Astrocyte (in vitro differentiated cells and primary cell): ENCODE measurements around the gene C3orf33. TPM values are rescaled to one million over a fixed set of nuclear protein-coding genes. Genes with fewer than 3 reads are reported as not detected.

Experiments used
- DNase-seq: peaks from one replicate; pipeline ENCODE4 v3.0.0-alpha.2; 2010; ENCODE audit warnings: low read depth
- FAIRE-seq: peaks from 2 replicates; lab custom pipeline; 2011; peaks lifted over from hg19 to GRCh38; lab: Jason Lieb, UNC
- H2AFZ ChIP-seq: 2 replicates; pipeline ENCODE4 v1.6.0; 2012; ENCODE audit warnings: low read depth, low read length, inconsistent platforms
- H3K27ac ChIP-seq: 2 replicates; pipeline ENCODE4 v1.5.1; 2011; ENCODE audit warnings: low read depth, low read length, inconsistent platforms
- H3K27me3 ChIP-seq: 2 replicates; pipeline ENCODE4 v1.6.0; 2011; ENCODE audit warnings: low read length, inconsistent platforms; ENCODE audit not compliant: insufficient read depth
- H3K36me3 ChIP-seq: 2 replicates; pipeline ENCODE4 v1.5.1; 2011; ENCODE audit warnings: low read length, inconsistent platforms; ENCODE audit not compliant: insufficient read depth
- H3K4me1 ChIP-seq: 2 replicates; pipeline ENCODE4 v1.5.1; 2011; ENCODE audit warnings: low read length, inconsistent platforms; ENCODE audit not compliant: insufficient read depth
- H3K4me2 ChIP-seq: 2 replicates; pipeline ENCODE4 v1.6.0; 2012; ENCODE audit warnings: low read length, inconsistent platforms
- H3K4me3 ChIP-seq: 2 replicates; pipeline ENCODE4 v1.5.1; 2011; ENCODE audit warnings: low read depth, mild to moderate bottlenecking, low read length, inconsistent platforms; ENCODE audit not compliant: insufficient read depth
- H3K79me2 ChIP-seq: 2 replicates; pipeline ENCODE4 v1.6.0; 2012; ENCODE audit warnings: mild to moderate bottlenecking, low read length, inconsistent platforms; ENCODE audit not compliant: insufficient read depth
- H3K9ac ChIP-seq: 2 replicates; pipeline ENCODE4 v1.6.0; 2012; ENCODE audit warnings: mild to moderate bottlenecking, low read length, inconsistent platforms
- H3K9me3 ChIP-seq: 2 replicates; pipeline ENCODE4 v1.5.1; 2012; ENCODE audit warnings: low read depth, mild to moderate bottlenecking, low read length, inconsistent platforms; ENCODE audit not compliant: insufficient read depth
- H4K20me1 ChIP-seq: 2 replicates; pipeline ENCODE4 v1.6.0; 2012; ENCODE audit warnings: low read length, inconsistent platforms; ENCODE audit not compliant: insufficient read depth
- H3K27ac Mint-ChIP-seq: one replicate; pipeline ENCODE4 v1.8.0; 2021; ENCODE audit warnings: mild to moderate bottlenecking, mixed read lengths; ENCODE audit not compliant: unreplicated experiment
- H3K27me3 Mint-ChIP-seq: one replicate; pipeline ENCODE4 v1.8.0; 2021; ENCODE audit warnings: low read depth, mixed read lengths; ENCODE audit not compliant: unreplicated experiment
- H3K36me3 Mint-ChIP-seq: one replicate; pipeline ENCODE4 v1.8.0; 2021; ENCODE audit warnings: low read depth, mixed read lengths; ENCODE audit not compliant: unreplicated experiment
- H3K4me1 Mint-ChIP-seq: one replicate; pipeline ENCODE4 v1.8.0; 2021; ENCODE audit warnings: low read depth, mixed read lengths; ENCODE audit not compliant: unreplicated experiment
- H3K4me3 Mint-ChIP-seq: one replicate; pipeline ENCODE4 v1.8.0; 2021; ENCODE audit warnings: mild to moderate bottlenecking, moderate library complexity, mixed read lengths; ENCODE audit not compliant: unreplicated experiment
- H3K9me3 Mint-ChIP-seq: one replicate; pipeline ENCODE4 v1.8.0; 2021; ENCODE audit warnings: mild to moderate bottlenecking, mixed read lengths; ENCODE audit not compliant: unreplicated experiment
- CTCF ChIP-seq: IDR thresholded peaks from 2 replicates; pipeline ENCODE4 v1.5.1; 2011; ENCODE audit warnings: low read depth, mild to moderate bottlenecking, inconsistent platforms, low read length, moderate library complexity; ENCODE audit not compliant: insufficient read depth
- EZH2 ChIP-seq: IDR thresholded peaks from 2 replicates; pipeline ENCODE4 v1.6.1; 2012; ENCODE audit warnings: mild to moderate bottlenecking, low read length, inconsistent platforms; ENCODE audit not compliant: insufficient read depth
- total RNA-seq: library from RNA; stranded (reverse); gene quantifications from 2 replicates; pipeline ENCODE4 v1.2.1, GENCODE V29; 2021

Gene C3orf33
- total RNA-seq, 1 donor from 2014 or later, result 2.4 TPM

GRCh38 chr3:155763870-155764463, 42.1 kb downstream of the C3orf33 start:
- Histone ChIP-seq H3K36me3 (no peaks in the 10 kb centered on the region), H4K20me1 (no peaks in the 10 kb centered on the region), H2AFZ (no peak overlapping the region), H3K27ac (no peak overlapping the region), H3K4me3 (no peak overlapping the region), H3K27me3 (no peaks in the 10 kb centered on the region), H3K4me1 (no peaks in the 10 kb centered on the region), H3K9me3 (no peaks in the 10 kb centered on the region), H3K79me2 (no peaks in the 10 kb centered on the region), H3K9ac (no peak overlapping the region), H3K4me2 (no peak overlapping the region)
- Mint-ChIP-seq H3K4me3 (no peak overlapping the region), H3K4me1 (no peaks in the 10 kb centered on the region), H3K36me3 (no peaks in the 10 kb centered on the region), H3K27me3 (no peaks in the 10 kb centered on the region), H3K9me3 (no peaks in the 10 kb centered on the region), H3K27ac (no peak overlapping the region)
- DNase-seq, result no peak
- no peak for FAIRE-seq
- TF ChIP-seq CTCF (no peak), EZH2 (no peak)

- Histone ChIP-seq H3K27ac (no peak overlapping the region), H3K4me3 (no peak overlapping the region), H2AFZ (no peak overlapping the region), H3K9ac (no peak overlapping the region), H3K4me2 (no peak overlapping the region), H4K20me1 (no peaks in the 10 kb centered on the region), H3K36me3 (no peaks in the 10 kb centered on the region), H3K27me3 (no peaks in the 10 kb centered on the region), H3K9me3 (no peaks in the 10 kb centered on the region), H3K79me2 (no peaks in the 10 kb centered on the region), H3K4me1 (no peaks in the 10 kb centered on the region)
- no peak overlapping the region for H3K27ac Mint-ChIP-seq
- TF ChIP-seq CTCF (no peak), EZH2 (no peak)
- H3K9me3 Mint-ChIP-seq, result no peaks in the 10 kb centered on the region
- no peak for DNase-seq
- no peak for FAIRE-seq
- no peaks in the 10 kb centered on the region for H3K27me3 Mint-ChIP-seq
- no peaks in the 10 kb centered on the region for H3K4me1 Mint-ChIP-seq
- no peak overlapping the region for H3K4me3 Mint-ChIP-seq
- no peaks in the 10 kb centered on the region for H3K36me3 Mint-ChIP-seq
Measured at GRCh38 chr3:155760653-155761052, 45.4 kb downstream of the C3orf33 start.

DNA sequence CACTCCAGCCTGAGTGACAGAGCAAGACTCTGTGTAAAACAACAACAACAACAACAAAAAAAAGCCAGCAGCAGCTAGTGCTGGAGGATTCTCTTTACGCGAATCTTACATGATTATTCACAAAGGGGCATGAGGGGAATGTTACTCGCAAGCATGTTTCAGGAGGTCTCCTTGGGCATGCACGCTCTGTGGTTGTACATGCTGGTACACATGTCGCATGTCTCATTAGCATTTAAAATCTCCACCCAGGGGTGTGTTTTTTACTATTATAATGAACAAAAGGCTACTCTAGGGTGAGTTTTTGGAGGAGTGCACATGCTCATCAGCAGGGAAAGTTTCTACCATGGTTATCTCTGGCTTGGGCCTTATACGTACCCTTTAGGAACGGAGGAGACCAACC, 48.5 kb downstream of the C3orf33 start:
- TF ChIP-seq CTCF, result no peak
- TF ChIP-seq EZH2, result no peak
- Histone ChIP-seq H3K4me2 (no peak overlapping the region), H3K79me2 (no peaks in the 10 kb centered on the region), H3K27ac (no peak overlapping the region), H3K27me3 (no peaks in the 10 kb centered on the region), H3K9me3 (no peaks in the 10 kb centered on the region), H3K9ac (no peak overlapping the region), H3K4me1 (no peaks in the 10 kb centered on the region), H2AFZ (no peak overlapping the region), H4K20me1 (no peaks in the 10 kb centered on the region), H3K36me3 (no peaks in the 10 kb centered on the region), H3K4me3 (no peak overlapping the region)
- Mint-ChIP-seq H3K27ac (no peak overlapping the region), H3K9me3 (no peaks in the 10 kb centered on the region), H3K4me3 (no peak overlapping the region), H3K4me1 (no peaks in the 10 kb centered on the region), H3K36me3 (no peaks in the 10 kb centered on the region), H3K27me3 (no peaks in the 10 kb centered on the region)
- no peak for DNase-seq
- no peak for FAIRE-seq
